Loucy (cell line): ENCODE data around the gene RIN3.

Experiments
- EZH2phosphoT487 ChIP-seq: fragments of 200-600 bp; IDR thresholded peaks from 2 replicates; pipeline ENCODE4 v1.6.1; 2018; ENCODE audit warnings: antibody characterized with exemption, mild to moderate bottlenecking, moderate library complexity, borderline replicate concordance
- TF ChIP-seq, protein P1 (sequence below): fragments of 200-600 bp; sonication (generic); conservative IDR thresholded peaks from 2 replicates; pipeline ENCODE4 v1.5.1; 2014; ENCODE audit warnings: mild to moderate bottlenecking, antibody characterized with exemption, low read length

DNA sequence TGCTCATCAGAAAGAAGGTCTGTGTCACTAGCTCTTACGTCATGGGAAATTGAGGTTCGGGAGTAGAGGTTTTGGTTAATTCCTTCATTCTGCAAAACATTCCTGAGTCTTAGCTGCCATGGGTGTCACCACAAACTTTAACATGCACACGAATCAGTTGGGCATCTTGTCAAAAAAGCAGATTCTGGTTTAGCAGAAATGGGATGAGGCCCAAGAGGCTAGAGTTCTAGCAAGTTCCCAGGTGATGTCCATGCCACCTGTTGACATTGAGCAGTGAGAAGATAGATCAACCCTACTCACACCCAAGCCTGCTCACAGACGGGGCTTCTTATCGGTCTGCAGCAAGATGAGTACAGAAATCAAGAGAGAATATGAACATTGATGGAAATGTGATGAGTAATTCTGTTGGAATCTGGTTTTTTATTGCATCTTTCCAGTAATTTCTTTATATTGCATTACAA lies 11.7 kb upstream of the RIN3 start:
- TF ChIP-seq, protein P1, sequence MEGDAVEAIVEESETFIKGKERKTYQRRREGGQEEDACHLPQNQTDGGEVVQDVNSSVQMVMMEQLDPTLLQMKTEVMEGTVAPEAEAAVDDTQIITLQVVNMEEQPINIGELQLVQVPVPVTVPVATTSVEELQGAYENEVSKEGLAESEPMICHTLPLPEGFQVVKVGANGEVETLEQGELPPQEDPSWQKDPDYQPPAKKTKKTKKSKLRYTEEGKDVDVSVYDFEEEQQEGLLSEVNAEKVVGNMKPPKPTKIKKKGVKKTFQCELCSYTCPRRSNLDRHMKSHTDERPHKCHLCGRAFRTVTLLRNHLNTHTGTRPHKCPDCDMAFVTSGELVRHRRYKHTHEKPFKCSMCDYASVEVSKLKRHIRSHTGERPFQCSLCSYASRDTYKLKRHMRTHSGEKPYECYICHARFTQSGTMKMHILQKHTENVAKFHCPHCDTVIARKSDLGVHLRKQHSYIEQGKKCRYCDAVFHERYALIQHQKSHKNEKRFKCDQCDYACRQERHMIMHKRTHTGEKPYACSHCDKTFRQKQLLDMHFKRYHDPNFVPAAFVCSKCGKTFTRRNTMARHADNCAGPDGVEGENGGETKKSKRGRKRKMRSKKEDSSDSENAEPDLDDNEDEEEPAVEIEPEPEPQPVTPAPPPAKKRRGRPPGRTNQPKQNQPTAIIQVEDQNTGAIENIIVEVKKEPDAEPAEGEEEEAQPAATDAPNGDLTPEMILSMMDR: no peak
- TF ChIP-seq EZH2phosphoT487: no peak
